A549 (cell line): ENCODE data around the gene STK17A. TPM values are rescaled to one million over a fixed set of nuclear protein-coding genes. Genes with fewer than 3 reads are reported as not detected.
A peak's percentile ranks its signal among the peaks of the same experiment; 100 is the strongest.
"Not testable (repeated sequence)": the region's sequence is repeated elsewhere in the genome, so short reads cannot be mapped to it uniquely, and the experiment has no call there.

Experiments
- ATAC-seq, 2 experiments: fragments of 200-7000 bp in 1 of 2; fragments of >200 bp in 1 of 2; cut with Nextera tagmentation in 1 of 2; cut with Tn5 transposase in 1 of 2; 3 replicates each; pipeline versions ENCODE4 v1.8.0 to v1.9.1; 2018 to 2020; ENCODE audit warnings: mild to moderate bottlenecking in 1 of 2, moderate library complexity in 1 of 2
- CTCF ChIA-PET: fragments of 300-600 bp; sonication (Branson Sonifier 250); formaldehyde crosslinking; extraction: SDS; loops from one replicate; lab custom pipeline; 2021; ENCODE audit warnings: antibody characterized with exemption, inconsistent platforms; lab: Yijun Ruan, JAX
- POLR2A ChIA-PET: fragments of 350-600 bp; formaldehyde crosslinking; extraction: SDS; loops from one replicate; lab custom pipeline; 2021; ENCODE audit warnings: antibody characterized with exemption, inconsistent platforms; lab: Yijun Ruan, JAX
- DNase-seq, 2 experiments: peaks; one replicate each; pipeline versions ENCODE4 v3.0.0 to v3.0.0-alpha.2; 2011 to 2016; ENCODE audit warnings: low read depth in 1 of 2, low spot score in 1 of 2
- FAIRE-seq: peaks from 2 replicates; lab custom pipeline; 2011; peaks lifted over from hg19 to GRCh38; lab: Jason Lieb, UNC
- H3K27ac ChIP-seq, 2 experiments: fragments of >200 bp; sonication (Bioruptor Twin); formaldehyde crosslinking; 3 replicates each; pipeline ENCODE4 v1.5.1; 2016 to 2017
- H3K4me1 ChIP-seq: fragments of >200 bp; sonication (Bioruptor Twin); formaldehyde crosslinking; 3 replicates; pipeline ENCODE4 v1.6.1; 2016
- H3K4me2 ChIP-seq: fragments of >200 bp; sonication (Bioruptor Twin); formaldehyde crosslinking; 3 replicates; pipeline ENCODE4 v1.6.1; 2016
- H3K4me3 ChIP-seq: fragments of >200 bp; sonication (Bioruptor Twin); formaldehyde crosslinking; 3 replicates; pipeline ENCODE4 v1.5.1; 2016
- H3K9me3 ChIP-seq: fragments of >200 bp; sonication (Bioruptor Twin); formaldehyde crosslinking; 3 replicates; pipeline ENCODE4 v1.6.1; 2016
- CBX2 ChIP-seq: fragments of 200-600 bp; sonication (generic); IDR thresholded peaks from 2 replicates; pipeline ENCODE4 v1.6.1; 2016; ENCODE audit warnings: low read depth, mild to moderate bottlenecking, borderline replicate concordance
- CEBPB ChIP-seq, 2 experiments: fragments of >200 bp in 1 of 2; sonication (Bioruptor Twin) in 1 of 2; formaldehyde crosslinking in 1 of 2; IDR thresholded peaks; 2 replicates each; pipeline ENCODE4 v1.6.1; 2012 to 2016
- EHMT2 ChIP-seq: fragments of 200-600 bp; sonication (generic); IDR thresholded peaks from 2 replicates; pipeline ENCODE4 v1.6.1; 2016; ENCODE audit warnings: antibody characterized with exemption, low read depth, mild to moderate bottlenecking, moderate library complexity
- EP300 ChIP-seq, 2 experiments: fragments of >200 bp; sonication (Bioruptor Twin); formaldehyde crosslinking; IDR thresholded peaks; 2 replicates in 1 of 2; 3 replicates in 1 of 2; pipeline ENCODE4 v1.6.1; 2016 to 2017
- FOSB ChIP-seq: fragments of 250-450 bp; sonication (Bioruptor Pico); IDR thresholded peaks from 2 replicates; pipeline ENCODE4 v1.5.0; 2020; ENCODE audit warnings: mild to moderate bottlenecking, moderate library complexity
- FOSL2 ChIP-seq, 2 experiments: fragments of 450-650 bp in 1 of 2; fragments of >200 bp in 1 of 2; sonication (Bioruptor Twin) in 1 of 2; formaldehyde crosslinking; IDR thresholded peaks; 2 replicates each; pipeline versions ENCODE4 v1.5.0 to v1.6.1; 2016 to 2020; ENCODE audit warnings: mild to moderate bottlenecking in 1 of 2, moderate library complexity in 1 of 2
- GATA3 ChIP-seq: IDR thresholded peaks from 2 replicates; pipeline ENCODE4 v1.6.1; 2012; ENCODE audit warnings: borderline replicate concordance
- HOXB13 ChIP-seq: fragments of 250-450 bp; sonication (Bioruptor Pico); IDR thresholded peaks from 2 replicates; pipeline ENCODE4 v1.5.0; 2020; ENCODE audit warnings: low read depth, mild to moderate bottlenecking, moderate library complexity
- HOXB5 ChIP-seq: fragments of 250-450 bp; sonication (Bioruptor Pico); IDR thresholded peaks from 2 replicates; pipeline ENCODE4 v1.5.0; 2020; ENCODE audit warnings: mild to moderate bottlenecking, moderate library complexity
- MAX ChIP-seq: IDR thresholded peaks from 2 replicates; pipeline ENCODE4 v1.6.1; 2012
- MYC ChIP-seq: IDR thresholded peaks from 2 replicates; pipeline ENCODE4 v1.6.1; 2012; ENCODE audit warnings: mild to moderate bottlenecking, inconsistent platforms, low read length, improper control_type of control experiment, borderline replicate concordance
- NFE2L2 ChIP-seq: fragments of 150-350 bp; conservative IDR thresholded peaks from 2 replicates; pipeline ENCODE4 v1.6.1; 2014; ENCODE audit warnings: low read length
- NPAS2 ChIP-seq: fragments of 250-450 bp; sonication (Bioruptor Pico); IDR thresholded peaks from 2 replicates; pipeline ENCODE4 v1.8.0; 2022; ENCODE audit warnings: mild to moderate bottlenecking, moderate library complexity, borderline replicate concordance
- PBX3 ChIP-seq: IDR thresholded peaks from 2 replicates; pipeline ENCODE4 v1.6.1; 2012
- RAD21 ChIP-seq, 2 experiments: fragments of >200 bp in 1 of 2; sonication (Bioruptor Twin) in 1 of 2; formaldehyde crosslinking in 1 of 2; IDR thresholded peaks in 1 of 2; conservative IDR thresholded peaks in 1 of 2; 2 replicates in 1 of 2; 3 replicates in 1 of 2; pipeline ENCODE4 v1.6.1; 2012 to 2018; ENCODE audit warnings: inconsistent platforms in 1 of 2
- RARB ChIP-seq: fragments of 250-450 bp; sonication (Bioruptor Pico); IDR thresholded peaks from 2 replicates; pipeline ENCODE4 v1.8.0; 2021; ENCODE audit warnings: mild to moderate bottlenecking, moderate library complexity
- RCOR1 ChIP-seq: fragments of 150-350 bp; IDR thresholded peaks from 2 replicates; pipeline ENCODE4 v1.6.1; 2014; ENCODE audit warnings: antibody characterized with exemption, low read length, low read depth
- RFX5 ChIP-seq: fragments of 450-650 bp; IDR thresholded peaks from 2 replicates; pipeline ENCODE4 v1.7.1; 2014; ENCODE audit warnings: antibody characterized with exemption, mild to moderate bottlenecking, moderate library complexity
- RNF2 ChIP-seq: fragments of 200-600 bp; sonication (generic); IDR thresholded peaks from 2 replicates; pipeline ENCODE4 v1.6.1; 2016; ENCODE audit warnings: low read depth, mild to moderate bottlenecking, antibody characterized with exemption, moderate library complexity, borderline replicate concordance
- TFCP2L1 ChIP-seq: fragments of 250-450 bp; sonication (Bioruptor Pico); IDR thresholded peaks from 2 replicates; pipeline ENCODE4 v1.5.0; 2021; ENCODE audit warnings: mild to moderate bottlenecking
- TP53 ChIP-seq: fragments of 250-450 bp; sonication (Bioruptor Pico); IDR thresholded peaks from 2 replicates; pipeline ENCODE4 v1.5.0; 2021; ENCODE audit warnings: mild to moderate bottlenecking, moderate library complexity
- ZC3H11A ChIP-seq: fragments of 450-650 bp; IDR thresholded peaks from 2 replicates; pipeline ENCODE4 v1.6.1; 2014; ENCODE audit warnings: antibody characterized with exemption, mild to moderate bottlenecking
- ZNF302 ChIP-seq: fragments of 250-450 bp; sonication (Bioruptor Pico); IDR thresholded peaks from 2 replicates; pipeline ENCODE4 v1.9.0; 2021; ENCODE audit warnings: inconsistent platforms, mild to moderate bottlenecking, moderate library complexity
- WGBS: methylation state at CpG from one replicate; pipeline ENCODE4 v1.1.6; 2017; ENCODE audit errors: missing lambda C conversion rate; 5-methylcytosine and 5-hydroxymethylcytosine counted together
- polyA plus RNA-seq, 4 experiments: library from polyadenylated mRNA; depleted of rRNA in 3 of 4; stranded (reverse); fragments of >200 nt; fragmentation: RNase III in 1 of 4; extraction: RNeasy Plus Mini Kit Qiagen cat#74134 plus additional on column Dnase treatment in 1 of 4; gene quantifications; 2 replicates in 3 of 4; 3 replicates in 1 of 4; pipeline ENCODE4 v1.2.3, GENCODE V29; 2011 to 2017
- TF ChIP-seq, protein P1 (sequence below): fragments of 250-450 bp; sonication (Bioruptor Pico); IDR thresholded peaks from 2 replicates; pipeline ENCODE4 v1.5.0; 2020; ENCODE audit warnings: low read depth, mild to moderate bottlenecking, moderate library complexity

The STK17A gene
- polyA plus RNA-seq, 2 of the 4 experiments (the other 2 are of a cell fraction), result 27.3 to 47.5 TPM

GRCh38 chr7:43593010-43593409 is 10.1 kb downstream of the STK17A start:
- 98% methylated on average over 1 of the region's 1 CpG for WGBS
- Histone ChIP-seq H3K27ac (peak overlapping the region in 1 of 2 experiments; percentile 40; a peak in 3 of 6 replicates), H3K4me3 (no peak overlapping the region), H3K4me1 (peaks cover 53% of the 10 kb centered on the region), H3K4me2 (no peak overlapping the region; the same call in 2 of the 3 replicates), H3K9me3 (no peaks in the 10 kb centered on the region)
- ATAC-seq, result no peak
- DNase-seq, result no peak
- no peak for FAIRE-seq
- TF ChIP-seq TP53 (CRISPR knock-in tag), result no peak
- no peak for TF ChIP-seq TFCP2L1 (CRISPR knock-in tag)
- ChIA-PET CTCF (interaction anchor here (1.4 kb wide), 2 partner anchors 10 to 107 kb away, joined by 6 to 9 read pairs; partner anchors contain the start of gene STK17A), POLR2A (interaction anchor here (0.7 to 2.0 kb wide), 2 partner anchors 10 to 107 kb away, joined by 5 to 18 read pairs; partner anchors contain the start of gene STK17A)

DNA sequence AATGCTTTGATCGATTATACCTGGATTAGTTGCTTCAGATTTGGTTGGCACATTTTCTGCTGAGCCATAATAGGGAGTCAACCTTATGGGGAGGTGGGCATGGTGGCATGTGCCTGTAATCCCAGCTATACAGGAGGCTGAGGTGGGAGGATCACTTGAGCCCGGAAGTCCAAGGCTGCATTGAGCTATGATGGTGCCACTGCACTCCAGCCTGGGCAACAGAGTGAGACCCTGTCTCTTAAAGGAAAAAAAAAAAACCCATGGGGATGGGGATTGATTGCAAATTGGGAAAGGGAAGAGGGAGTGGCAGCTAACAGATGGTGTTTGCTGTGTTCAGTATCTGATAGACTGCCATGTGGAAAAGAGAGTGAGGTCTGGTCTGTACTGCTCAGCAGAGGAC is 11.1 kb downstream of the STK17A start:
- H3K27ac ChIP-seq, result 0 out of 6 replicates have a peak overlapping the region, but pooled peaks of 1 of the 2 experiments have one; percentile 24
- FAIRE-seq (no peak), DNase-seq (no peak), ATAC-seq (peak in 1 of 2 experiments; percentile 25; a peak in 2 of 6 replicates)
- H3K9me3 ChIP-seq, result no peaks in the 10 kb centered on the region
- ChIA-PET POLR2A (interaction anchor here (1.0 kb wide), 1 partner anchor 11 kb away, joined by 3 read pairs; the partner anchor contains the start of gene STK17A), CTCF (interaction anchor here (1.0 to 2.6 kb wide), 3 partner anchors 9 to 105 kb away, joined by 8 to 17 read pairs (median 9); partner anchors contain the start of gene STK17A)
- no peak overlapping the region for H3K4me3 ChIP-seq
- peaks cover 48% of the 10 kb centered on the region for H3K4me1 ChIP-seq
- WGBS, result 84% methylated on average over 2 of the region's 2 CpGs
- H3K4me2 ChIP-seq, result no peak overlapping the region
- TF ChIP-seq HOXB13 (CRISPR knock-in tag) (no peak), GATA3 (no peak), FOSB (CRISPR knock-in tag) (no peak), HOXB5 (CRISPR knock-in tag) (no peak), ZC3H11A (no peak), RARB (no peak), RCOR1 (no peak), NFE2L2 (no peak), CBX2 (no peak), RFX5 (no peak), MAX (no peak), EP300 (IDR thresholded peaks at IDR 0.05) (no peak), NPAS2 (CRISPR knock-in tag) (no peak), ZNF302 (CRISPR knock-in tag) (no peak), MYC (no peak), PBX3 (no peak), RAD21 (conservative IDR thresholded peaks at IDR 0.05 in 1 of 2, IDR thresholded peaks at IDR 0.05 in 1 of 2) (no peak), RNF2 (no peak), EHMT2 (no peak)
- TF ChIP-seq, protein P1, sequence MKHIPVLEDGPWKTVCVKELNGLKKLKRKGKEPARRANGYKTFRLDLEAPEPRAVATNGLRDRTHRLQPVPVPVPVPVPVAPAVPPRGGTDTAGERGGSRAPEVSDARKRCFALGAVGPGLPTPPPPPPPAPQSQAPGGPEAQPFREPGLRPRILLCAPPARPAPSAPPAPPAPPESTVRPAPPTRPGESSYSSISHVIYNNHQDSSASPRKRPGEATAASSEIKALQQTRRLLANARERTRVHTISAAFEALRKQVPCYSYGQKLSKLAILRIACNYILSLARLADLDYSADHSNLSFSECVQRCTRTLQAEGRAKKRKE (CRISPR knock-in tag), result no peak

GRCh38 chr7:43596426-43596825 is 13.5 kb downstream of the STK17A start:
- DNase-seq, result peak in 1 of 2 experiments; percentile 27
- H3K27ac ChIP-seq, result peak overlapping the region in 1 of 2 experiments; percentile 60; a peak in 3 of 6 replicates
- H3K4me1 ChIP-seq, result peaks cover 30% of the 10 kb centered on the region
- WGBS, result 45% methylated on average over 5 of the region's 5 CpGs
- not testable (repeated sequence) for H3K9me3 ChIP-seq; H3K4me3 ChIP-seq; ATAC-seq; FAIRE-seq; TF ChIP-seq FOSL2 (IDR thresholded peaks at IDR 0.05)
- TF ChIP-seq CEBPB (IDR thresholded peaks at IDR 0.05) (peak in 1 of 2 experiments; percentile 40; a peak in 1 of 4 replicates), FOSL2 (CRISPR knock-in tag; IDR thresholded peaks at IDR 0.05) (peak; percentile 72)
- ChIA-PET CTCF (interaction anchor here (0.9 to 11.8 kb wide), 5 partner anchors 14 to 664 kb away, joined by 3 to 66 read pairs (median 3); partner anchors contain the start of genes MRPL32, PSMA2 and STK17A), POLR2A (interaction anchor here (2.0 kb wide), 1 partner anchor 14 kb away, joined by 5 read pairs; the partner anchor contains the start of gene STK17A)
- H3K4me2 ChIP-seq, result peak overlapping the region; percentile 31; the same call in 2 of the 3 replicates
